Glomerular endothelial cell (primary cell): Measurements from ENCODE around the gene DENND4B. TPM values are rescaled to one million over a fixed set of nuclear protein-coding genes. Genes with fewer than 3 reads are reported as not detected.
A peak's percentile ranks its signal among the peaks of the same experiment; 100 is the strongest.

ENCODE experiments used
- DNase-seq: peaks from one replicate; pipeline ENCODE4 v3.0.0-alpha.2; 2011; ENCODE audit warnings: low read depth, low spot score; ENCODE audit errors: extremely low read depth
- total RNA-seq: library from RNA; depleted of rRNA; stranded (reverse); fragments of >200 nt; gene quantifications from 2 replicates; pipeline ENCODE4 v1.2.3, GENCODE V29; 2015

DENND4B gene
- total RNA-seq, 1 donor from 2014 or later: 43.7 TPM

- no peak for DNase-seq
Observed at GRCh38 chr1:153968972-153969371, 22.5 kb upstream of the DENND4B start.

GRCh38 chr1:153968408-153968807, 21.9 kb upstream of the DENND4B start:
- no peak for DNase-seq

GRCh38 chr1:153968000-153968363, 21.5 kb upstream of the DENND4B start:
- DNase-seq: no peak

GRCh38 chr1:153967107-153967999, 20.8 kb upstream of the DENND4B start, which contains the start of gene CREB3L4:
Gene CREB3L4 (plus strand): TSS chr1:153967902. CDS start chr1:153968526, 624 bp downstream.
- peak; percentile 95 for DNase-seq

DNA sequence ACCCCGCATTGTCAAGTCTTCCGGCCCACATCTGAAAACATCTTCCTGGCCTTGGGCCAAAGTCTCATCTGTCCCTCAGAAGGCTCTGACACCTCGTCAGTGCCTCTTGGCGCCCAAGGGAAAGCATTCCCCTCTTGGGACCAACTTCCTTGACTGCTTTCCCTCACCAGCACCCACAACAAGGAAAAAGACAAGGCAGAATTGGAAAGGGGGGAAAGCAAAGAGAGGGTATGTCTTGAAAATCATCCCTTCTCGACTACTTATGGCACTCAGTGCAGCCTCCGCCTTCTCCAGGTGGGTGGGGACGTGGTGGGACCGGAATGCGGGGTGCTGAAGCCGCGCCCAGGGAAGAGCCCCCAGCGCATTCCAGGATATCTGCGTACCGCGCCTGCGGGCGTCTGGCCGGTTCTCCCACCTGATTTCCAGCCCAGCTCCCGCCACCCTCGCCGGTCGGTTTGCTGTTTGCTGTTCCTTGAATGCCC, 17.4 kb upstream of the DENND4B start:
- DNase-seq: no peak

GRCh38 chr1:153963030-153963849, 16.7 kb upstream of the DENND4B start, which contains the start of gene SLC39A1:
Gene SLC39A1 (minus strand): TSS chr1:153963537. CDS start chr1:153962715, 822 bp downstream.
- DNase-seq: no peak

GRCh38 chr1:153962088-153963029, 15.8 kb upstream of the DENND4B start:
- no peak for DNase-seq

DNA sequence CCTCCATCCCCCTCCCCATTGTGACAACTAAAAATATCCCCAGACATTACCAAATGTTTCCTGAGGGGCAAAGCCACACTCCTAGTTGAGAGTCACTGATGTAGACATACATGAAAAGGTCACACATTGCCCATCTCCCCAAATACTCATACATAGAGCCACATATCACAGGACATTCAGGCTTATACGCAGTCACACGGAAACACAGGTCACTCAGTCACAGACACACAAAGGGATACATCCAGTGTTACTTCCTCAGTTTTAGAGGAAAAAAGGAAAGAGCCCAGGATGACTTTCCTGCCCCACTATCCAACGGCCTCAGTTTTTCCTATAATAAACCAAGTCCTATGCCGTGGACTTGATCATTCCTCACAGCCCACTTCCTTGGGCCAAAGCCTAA, 14.9 kb upstream of the DENND4B start:
- DNase-seq: no peak

DNA sequence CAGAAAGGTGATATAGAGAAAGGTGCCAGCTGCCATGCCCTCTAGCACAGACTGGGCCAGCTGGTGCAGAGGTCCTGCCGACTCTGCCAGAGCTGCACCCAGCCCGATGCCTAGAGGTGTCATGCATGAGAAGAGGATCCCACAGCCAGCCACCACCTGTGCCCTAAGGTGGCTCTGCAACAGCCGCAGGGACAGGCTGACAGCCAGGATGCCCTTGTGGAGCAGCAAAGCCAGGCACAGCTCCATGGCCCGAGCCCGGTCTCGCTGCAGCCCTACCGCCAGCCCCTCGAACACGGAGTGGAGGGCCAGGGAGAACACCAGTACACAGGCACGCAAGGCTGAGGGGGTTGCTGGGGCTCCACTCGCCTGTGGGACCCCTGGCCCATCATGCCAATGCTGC, 13.7 kb upstream of the DENND4B start:
- no peak for DNase-seq

GRCh38 chr1:153959454-153959853, 12.9 kb upstream of the DENND4B start:
- DNase-seq: no peak

- no peak for DNase-seq
Observed at GRCh38 chr1:153958961-153959260, 12.4 kb upstream of the DENND4B start.

GRCh38 chr1:153958111-153958960, 11.8 kb upstream of the DENND4B start, which contains the start of gene CRTC2:
Gene CRTC2 (minus strand): TSS chr1:153958612. CDS start chr1:153958497, 115 bp downstream.
- no peak for DNase-seq

- no peak for DNase-seq
Observed at GRCh38 chr1:153957744-153958110, 11.2 kb upstream of the DENND4B start.

GRCh38 chr1:153956997-153957715, 10.6 kb upstream of the DENND4B start:
- no peak for DNase-seq

- DNase-seq: no peak
Observed at GRCh38 chr1:153954826-153955225, 8.3 kb upstream of the DENND4B start.

- DNase-seq: no peak
Observed at GRCh38 chr1:153953859-153954365, 7.4 kb upstream of the DENND4B start.

GRCh38 chr1:153951801-153952200, 5.3 kb upstream of the DENND4B start:
- no peak for DNase-seq

- no peak for DNase-seq
Observed at GRCh38 chr1:153951183-153951582, 4.7 kb upstream of the DENND4B start.
